Right atrium auricular region (tissue), 2 donors: ENCODE measurements around the gene LEAP2. TPM values are rescaled to one million over a fixed set of nuclear protein-coding genes. Genes with fewer than 3 reads are reported as not detected.
A peak's percentile ranks its signal among the peaks of the same experiment; 100 is the strongest.

ENCODE experiments used
- DNase-seq: peaks from one replicate; pipeline ENCODE4 v3.0.0-alpha.2; 2019; ENCODE audit warnings: low spot score
- H3K27ac ChIP-seq, 2 donors: fragments of 200-600 bp; sonication (generic); 1 replicate in 1 of 2; 2 replicates in 1 of 2; pipeline ENCODE4 v1.5.1; 2016 to 2019
- H3K27me3 ChIP-seq, 2 donors: fragments of 200-600 bp; sonication (generic); one replicate each; pipeline versions ENCODE4 v1.5.1 to v1.6.0; 2017 to 2019
- H3K36me3 ChIP-seq: fragments of 200-600 bp; sonication (generic); one replicate; pipeline ENCODE4 v1.5.1; 2016
- H3K4me1 ChIP-seq, 2 donors: fragments of 200-600 bp; sonication (generic); one replicate each; pipeline versions ENCODE4 v1.5.1 to v1.6.0; 2017 to 2019
- H3K4me3 ChIP-seq, 2 donors: fragments of 200-600 bp; sonication (generic); 1 replicate in 1 of 2; 2 replicates in 1 of 2; pipeline ENCODE4 v1.5.1; 2017 to 2019; ENCODE audit warnings: mild to moderate bottlenecking in 1 of 2, moderate library complexity in 1 of 2
- H3K9me3 ChIP-seq, 2 donors: fragments of 200-600 bp; sonication (generic); one replicate each; pipeline ENCODE4 v1.5.1; 2019
- CTCF ChIP-seq, 2 donors: fragments of 200-600 bp; sonication (generic); IDR thresholded peaks; one replicate each; pipeline ENCODE4 v1.5.1; 2019; ENCODE audit warnings: antibody characterized with exemption in 2 of 2
- total RNA-seq, 2 donors: library from RNA; depleted of rRNA; stranded (reverse); fragments of >200 nt; gene quantifications; one replicate each; pipeline ENCODE4 v1.1.0, GENCODE V29; 2016

Gene LEAP2
- total RNA-seq = 1 to 10 TPM in 1 of 2 donors, not detected in 1; 1.1 TPM

GRCh38 chr5:132873119-132873929, at the start of gene LEAP2:
TSS of gene LEAP2 (plus strand) at chr5:132873668. CDS start at chr5:132873695, 27 bp downstream.
- peaks cover 33% of the 10 kb centered on the region for H3K36me3 ChIP-seq
- no peak within 1 kb of the TSS for H3K4me3 ChIP-seq
- peak within 1 kb of the TSS; percentile 9 to 62 for H3K27ac ChIP-seq
- peaks cover 0 to 35% of the 10 kb centered on the region in 2 donors for H3K4me1 ChIP-seq
- DNase-seq = no peak
- no peaks in the 10 kb centered on the region for H3K27me3 ChIP-seq
- H3K9me3 ChIP-seq = no peaks in the 10 kb centered on the region
- TF ChIP-seq CTCF (IDR thresholded peaks at IDR 0.05) = no peak

- H3K4me1 ChIP-seq = peaks cover 0 to 38% of the 10 kb centered on the region in 2 donors
- no peak for TF ChIP-seq CTCF (IDR thresholded peaks at IDR 0.05)
These were observed 49.0 kb upstream of the LEAP2 start for GRCh38 chr5:132824426-132824825.

GRCh38 chr5:132825033-132825833, 48.2 kb upstream of the LEAP2 start:
- no peak for TF ChIP-seq CTCF (IDR thresholded peaks at IDR 0.05)
- Histone ChIP-seq H3K4me3 (peak overlapping the region; percentile 20 to 42), H3K36me3 (no peaks in the 10 kb centered on the region), H3K27me3 (no peaks in the 10 kb centered on the region), H3K27ac (no peak overlapping the region), H3K9me3 (no peaks in the 10 kb centered on the region), H3K4me1 (peaks cover 0 to 35% of the 10 kb centered on the region in 2 donors)
- peak; percentile 57 for DNase-seq

More at GRCh38 chr5:132824426-132824825, 49.0 kb upstream of the LEAP2 start:
- Histone ChIP-seq H3K36me3 (no peaks in the 10 kb centered on the region), H3K9me3 (no peaks in the 10 kb centered on the region), H3K27me3 (no peaks in the 10 kb centered on the region), H3K27ac (no peak overlapping the region), H3K4me3 (no peak overlapping the region)
- DNase-seq = no peak

GRCh38 chr5:132825834-132826391, 47.6 kb upstream of the LEAP2 start:
- DNase-seq = no peak
- peaks cover 0 to 38% of the 10 kb centered on the region in 2 donors for H3K4me1 ChIP-seq

More at GRCh38 chr5:132825834-132826391, 47.6 kb upstream of the LEAP2 start:
- TF ChIP-seq CTCF (IDR thresholded peaks at IDR 0.05) = no peak
- no peak overlapping the region for H3K27ac ChIP-seq
- H3K9me3 ChIP-seq = no peaks in the 10 kb centered on the region
- peak overlapping the region; percentile 20 to 42 for H3K4me3 ChIP-seq
- no peaks in the 10 kb centered on the region for H3K27me3 ChIP-seq
- H3K36me3 ChIP-seq = no peaks in the 10 kb centered on the region
